ENCODE results near the gene EPHB1.

The EPHB1 gene

DNA sequence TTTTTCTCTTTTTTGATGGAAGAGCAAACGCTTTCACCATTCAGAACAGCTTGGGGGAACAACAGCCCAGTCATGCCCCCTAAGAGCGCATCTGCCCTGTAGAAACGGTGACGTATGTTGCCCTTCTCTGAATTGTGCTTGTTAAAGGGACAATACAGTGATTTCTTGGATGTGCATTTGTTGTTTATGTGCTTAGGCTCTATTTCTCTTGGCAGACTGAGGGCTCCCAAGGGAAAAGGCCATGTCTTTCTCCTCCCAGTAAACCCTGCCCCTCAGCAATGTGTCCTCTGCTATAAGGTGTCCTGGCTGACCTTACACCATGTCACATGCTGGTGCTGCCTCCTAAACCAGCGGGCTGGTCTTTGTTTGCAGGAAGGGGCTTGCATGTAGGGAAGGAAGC, 346.1 kb downstream of the EPHB1 start:
- DNase-seq (ENCODE audit: insufficient read length, low spot score) (no peak), FAIRE-seq (no peak)

DNA sequence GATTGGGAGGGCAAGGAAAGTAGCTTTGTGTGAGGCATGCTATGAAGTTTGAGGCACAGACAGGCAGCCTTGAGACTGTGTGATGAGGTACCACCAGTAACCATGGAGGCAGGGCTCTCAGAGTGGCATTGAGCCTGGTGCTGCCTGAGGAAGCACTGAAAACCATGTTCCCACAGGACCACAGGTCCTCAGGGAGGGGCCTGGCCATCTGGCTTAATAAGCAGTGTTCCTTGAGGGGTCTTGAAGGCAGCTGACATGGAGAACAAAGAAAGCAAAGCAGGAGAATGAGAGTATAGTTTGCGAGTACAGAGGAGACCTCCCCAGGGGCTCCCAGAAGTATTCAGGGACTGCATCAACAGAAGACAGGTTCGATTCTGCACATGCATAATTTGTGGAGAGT, 346.6 kb downstream of the EPHB1 start:
- DNase-seq (ENCODE audit: insufficient read length, low spot score) (no peak), FAIRE-seq (no peak)

DNA sequence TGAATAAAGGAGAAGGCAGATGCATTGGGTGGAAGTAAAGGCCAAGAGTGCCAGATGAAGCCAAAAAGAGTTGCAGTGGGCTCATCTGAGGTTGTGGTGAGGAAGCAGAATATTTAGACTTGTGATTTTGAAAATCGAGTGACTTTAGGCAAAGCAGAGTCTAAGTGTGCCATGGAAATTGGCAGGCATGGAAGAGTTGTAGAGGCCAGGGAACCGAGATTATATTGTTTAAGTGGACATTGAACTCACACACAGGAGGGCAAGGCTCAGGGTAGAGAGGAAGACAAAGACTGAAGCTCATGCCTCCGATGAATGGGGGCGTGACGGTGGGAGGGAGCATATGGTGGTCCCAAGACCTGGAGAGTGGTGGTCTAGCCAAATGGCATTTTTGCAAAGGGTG, 347.5 kb downstream of the EPHB1 start:
- FAIRE-seq (no peak), DNase-seq (ENCODE audit: insufficient read length, low spot score) (no peak)

DNA sequence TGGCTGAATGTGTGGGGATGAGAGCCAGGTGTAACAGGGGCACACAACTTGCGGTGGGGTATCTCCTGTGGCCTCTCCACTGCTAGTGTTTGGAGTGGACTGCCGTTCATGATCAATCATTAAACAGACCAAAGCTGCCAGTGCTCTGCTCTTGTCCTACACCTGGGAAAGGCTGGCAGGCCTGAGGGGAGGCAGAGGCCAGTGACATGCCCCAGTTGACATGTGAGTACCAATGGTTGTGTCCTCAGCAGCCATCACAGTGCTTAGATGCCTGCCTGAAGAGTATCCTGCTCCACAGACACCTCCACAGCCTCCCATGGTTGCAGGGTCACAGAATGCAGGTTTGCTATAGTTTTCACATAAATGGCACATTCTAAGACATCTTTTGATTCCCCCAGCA, 348.4 kb downstream of the EPHB1 start:
- DNase-seq (ENCODE audit: insufficient read length, low spot score) (no peak), FAIRE-seq (no peak)

DNA sequence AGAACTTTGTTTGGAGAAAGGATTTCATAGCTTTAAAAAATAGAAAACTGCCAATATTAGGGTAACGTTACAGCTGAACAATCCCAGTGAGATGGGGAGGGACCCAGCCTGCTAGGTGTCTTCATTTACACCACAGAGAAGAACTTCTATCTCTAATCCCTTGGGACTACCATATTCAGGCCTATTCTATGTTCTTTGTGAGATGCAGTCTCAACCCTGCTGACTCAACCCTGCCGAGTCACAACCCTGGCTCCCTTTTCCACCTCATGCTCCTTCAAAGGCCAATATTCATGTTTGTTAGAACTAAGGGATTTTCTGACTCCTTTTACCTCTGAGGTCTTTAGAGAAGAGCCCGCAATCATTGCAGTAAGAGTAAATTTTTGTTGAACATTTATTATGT, 350.5 kb downstream of the EPHB1 start:
- DNase-seq (ENCODE audit: insufficient read length, low spot score) (no peak), FAIRE-seq (no peak)

DNA sequence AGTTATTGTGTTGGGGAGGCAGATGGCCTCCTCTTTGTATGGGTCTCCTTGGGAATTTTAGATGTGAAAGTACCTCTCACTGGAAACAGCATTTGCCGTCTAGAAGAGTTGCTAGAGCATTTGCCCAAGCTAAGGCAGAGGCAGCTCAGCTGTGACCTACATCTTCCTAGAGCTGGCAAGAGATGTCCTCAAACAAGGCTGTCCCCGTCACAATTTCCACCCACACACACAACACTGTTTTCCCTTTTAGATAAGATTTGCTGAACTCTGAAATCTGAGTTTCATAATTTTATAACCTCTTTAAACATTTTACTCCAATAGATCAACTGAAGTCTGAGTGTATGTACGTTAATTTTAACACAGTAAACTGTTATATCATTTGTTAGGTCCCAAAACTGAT, 352.6 kb downstream of the EPHB1 start:
- FAIRE-seq (no peak), DNase-seq (ENCODE audit: insufficient read length, low spot score) (no peak)

DNA sequence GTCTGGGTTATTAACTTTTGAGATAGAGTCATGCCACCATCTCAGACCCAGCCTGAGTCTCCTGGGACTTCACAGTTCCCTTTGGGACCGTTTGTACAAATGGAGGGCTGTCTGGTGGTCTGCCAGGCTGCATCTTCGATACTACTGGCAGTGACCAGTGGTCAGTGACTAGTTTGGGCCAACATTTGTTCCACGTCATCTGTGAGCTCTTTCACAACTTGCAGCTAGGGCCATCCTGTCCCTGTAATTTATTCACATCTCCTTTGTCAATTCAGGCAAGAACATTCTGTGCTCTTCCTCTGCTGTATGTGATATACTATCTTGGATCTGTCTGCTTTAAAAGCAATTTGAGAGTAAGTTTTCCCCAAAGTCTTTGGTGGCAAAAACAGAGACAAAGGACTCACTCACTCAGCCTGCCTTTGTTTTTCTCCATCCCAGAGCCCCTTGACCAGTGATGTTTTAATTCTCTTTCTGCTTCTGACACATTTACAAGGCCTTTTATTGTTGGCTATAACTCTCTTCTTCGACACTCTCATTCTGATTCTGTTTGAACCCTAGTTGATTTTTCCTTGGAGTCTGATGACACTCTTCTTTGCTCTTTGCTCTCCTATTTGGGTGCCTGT, 353.4 kb downstream of the EPHB1 start:
- FAIRE-seq: no peak
- no peak for DNase-seq (ENCODE audit: insufficient read length, low spot score)

DNA sequence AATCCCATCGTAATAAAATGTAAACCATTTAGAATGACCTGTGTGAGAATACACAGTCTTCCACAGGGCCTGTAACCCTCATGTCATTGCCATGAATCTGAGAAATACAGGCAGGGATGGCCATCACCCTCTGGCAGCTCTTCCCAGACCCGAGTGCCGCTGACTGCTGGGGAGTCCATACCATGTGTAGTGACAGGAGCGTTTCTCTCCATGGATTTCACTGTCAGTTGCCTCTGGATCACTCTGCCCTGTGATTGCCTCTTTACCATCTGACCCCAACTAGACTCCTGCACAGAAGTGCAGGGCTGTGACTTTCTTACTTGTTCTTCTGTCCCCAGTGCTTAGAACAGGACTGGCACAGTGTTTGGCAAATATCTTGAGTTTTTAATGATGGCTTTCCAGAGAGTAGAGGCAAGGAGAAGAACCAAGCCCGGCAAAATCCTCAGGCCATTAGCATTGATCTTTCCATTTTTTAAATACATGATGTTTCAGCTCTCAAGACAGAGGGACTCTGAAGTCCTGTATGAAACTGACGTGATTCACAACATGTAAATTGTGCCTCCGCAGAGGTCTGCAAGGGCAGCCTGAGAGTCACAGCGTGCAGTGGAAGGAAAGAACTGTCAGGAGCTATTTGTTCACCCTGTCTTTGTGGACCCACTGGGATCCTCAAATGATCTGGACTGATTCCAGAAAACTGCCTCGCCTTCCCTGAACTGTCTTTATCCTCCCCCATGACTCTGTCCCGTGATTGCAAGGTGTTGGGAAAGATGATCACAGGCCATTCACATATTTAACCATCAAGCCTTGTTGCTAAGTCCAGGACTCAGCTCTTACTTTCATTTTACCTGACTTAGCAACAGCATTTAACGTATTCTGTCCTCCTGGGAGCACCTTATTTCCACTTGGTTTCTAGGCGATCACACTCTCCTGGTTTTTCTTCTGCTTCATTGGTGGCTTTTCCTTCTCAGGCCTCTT, 354.9 kb downstream of the EPHB1 start:
- FAIRE-seq (no peak), DNase-seq (ENCODE audit: insufficient read length, low spot score) (no peak)

DNA sequence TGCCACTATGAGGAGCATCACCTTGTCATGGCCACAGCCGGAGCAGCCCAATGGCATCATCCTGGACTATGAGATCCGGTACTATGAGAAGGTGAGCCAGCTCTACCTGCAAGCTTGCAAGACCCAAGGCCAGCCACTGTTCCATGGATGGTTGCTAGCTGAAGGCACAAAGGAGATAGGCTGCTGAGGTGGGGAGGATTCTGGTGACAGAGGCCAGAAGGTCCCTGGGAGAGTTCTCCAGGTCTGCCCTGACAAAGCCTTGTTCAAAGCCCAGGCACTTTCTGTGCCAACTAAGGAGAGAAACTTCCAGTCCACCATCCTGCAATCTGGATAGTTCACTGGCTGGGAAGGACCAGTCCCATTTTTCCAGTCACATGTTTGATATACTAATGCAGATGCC, 359.1 kb downstream of the EPHB1 start:
- DNase-seq (ENCODE audit: insufficient read length, low spot score) (no peak), FAIRE-seq (no peak)

DNA sequence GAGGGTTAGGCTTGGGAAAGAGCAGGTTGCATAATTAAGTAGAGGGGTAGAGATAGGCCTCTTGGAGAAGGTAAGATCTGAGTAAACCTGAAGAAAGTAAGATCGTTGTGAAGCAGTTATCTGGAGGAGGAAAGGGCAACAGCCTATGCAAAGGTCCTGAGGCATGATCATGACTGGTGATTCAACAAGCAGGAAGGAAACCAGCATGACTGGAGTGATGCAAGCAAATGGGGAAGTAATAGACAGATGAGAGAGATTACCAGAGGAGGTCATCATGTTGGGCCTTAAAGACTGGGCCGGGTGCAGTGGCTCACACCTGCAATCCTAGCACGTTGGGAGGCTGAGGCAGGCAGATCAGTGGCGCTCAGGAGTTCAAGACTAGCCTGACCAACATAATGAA, 360.2 kb downstream of the EPHB1 start:
- DNase-seq (ENCODE audit: insufficient read length, low spot score) (no peak), FAIRE-seq (no peak)

DNA sequence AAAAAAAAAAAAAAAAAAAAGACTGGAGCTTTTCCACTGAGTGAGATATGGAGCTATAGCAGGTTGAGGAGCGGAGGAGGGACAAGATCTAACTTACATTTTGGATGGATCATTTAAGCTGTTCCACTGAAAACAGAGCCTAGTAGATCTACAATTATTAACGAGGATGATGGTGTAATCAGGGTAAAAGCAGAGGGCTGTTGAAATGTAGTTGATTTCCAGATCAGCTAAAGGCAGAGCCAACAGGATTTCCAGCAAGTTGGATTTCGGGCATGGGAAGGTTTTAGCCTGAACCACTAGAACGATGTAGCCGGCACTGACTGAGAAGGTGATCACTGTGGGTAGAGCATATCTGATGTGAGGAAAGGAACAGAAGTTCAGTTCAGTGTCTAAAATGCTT, 360.7 kb downstream of the EPHB1 start:
- no peak for FAIRE-seq
- no peak for DNase-seq (ENCODE audit: insufficient read length, low spot score)

DNA sequence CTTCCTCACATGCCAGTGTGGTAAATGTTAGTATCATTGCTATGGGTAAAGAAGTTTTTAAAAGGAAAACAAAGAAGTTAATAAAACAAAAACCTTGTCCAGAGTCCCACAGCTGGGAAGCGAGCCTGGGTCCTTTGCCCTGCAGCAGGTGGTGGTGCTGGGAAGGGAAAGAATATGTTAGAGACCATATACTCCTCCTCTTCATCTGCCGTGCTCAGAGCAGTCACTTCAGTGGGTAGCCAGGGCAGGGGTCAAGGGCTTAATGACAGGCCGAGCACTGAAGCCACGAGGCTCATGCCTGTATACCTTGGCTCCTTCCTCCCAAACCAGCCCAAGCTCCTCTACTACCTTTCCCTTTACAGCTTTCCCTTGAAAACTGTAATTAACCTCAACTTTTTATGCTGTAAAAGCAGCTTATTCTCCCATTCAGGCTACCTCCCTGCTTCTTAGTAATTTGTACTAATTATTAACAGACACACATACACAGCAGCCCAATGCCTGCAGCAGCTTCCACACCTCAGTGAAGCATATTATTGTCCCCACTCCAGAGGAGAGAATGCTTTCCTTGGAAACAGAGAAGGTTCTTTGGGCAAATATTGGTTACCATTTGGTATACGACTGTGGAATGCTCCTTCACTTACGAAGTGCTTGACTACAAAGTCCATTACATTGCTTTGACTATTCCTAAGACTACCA, 362.1 kb downstream of the EPHB1 start:
- FAIRE-seq: no peak

DNA sequence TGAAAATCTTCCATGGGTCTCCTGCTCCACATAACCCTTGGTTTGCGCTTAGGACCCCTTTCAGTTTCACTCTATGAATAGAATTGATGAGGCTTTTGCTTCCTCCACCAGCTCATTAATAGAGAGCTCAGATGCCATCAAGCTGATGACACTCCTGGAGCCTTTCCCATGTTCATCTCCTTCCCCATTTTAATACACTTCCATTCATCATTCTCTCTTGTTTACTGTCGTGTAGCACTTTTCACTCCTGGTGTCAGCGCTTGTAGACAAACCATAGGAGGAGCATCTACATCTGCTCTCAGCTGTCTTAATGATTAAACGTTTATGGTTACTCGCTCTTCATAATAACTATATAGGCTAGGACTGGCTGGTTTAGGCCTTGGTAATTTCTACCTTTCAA, 363.5 kb downstream of the EPHB1 start:
- DNase-seq (ENCODE audit: insufficient read length, low spot score) (no peak), FAIRE-seq (no peak)

More for the DNA sequence above, 362.1 kb downstream of the EPHB1 start:
- DNase-seq (ENCODE audit: insufficient read length, low spot score): no peak

DNA sequence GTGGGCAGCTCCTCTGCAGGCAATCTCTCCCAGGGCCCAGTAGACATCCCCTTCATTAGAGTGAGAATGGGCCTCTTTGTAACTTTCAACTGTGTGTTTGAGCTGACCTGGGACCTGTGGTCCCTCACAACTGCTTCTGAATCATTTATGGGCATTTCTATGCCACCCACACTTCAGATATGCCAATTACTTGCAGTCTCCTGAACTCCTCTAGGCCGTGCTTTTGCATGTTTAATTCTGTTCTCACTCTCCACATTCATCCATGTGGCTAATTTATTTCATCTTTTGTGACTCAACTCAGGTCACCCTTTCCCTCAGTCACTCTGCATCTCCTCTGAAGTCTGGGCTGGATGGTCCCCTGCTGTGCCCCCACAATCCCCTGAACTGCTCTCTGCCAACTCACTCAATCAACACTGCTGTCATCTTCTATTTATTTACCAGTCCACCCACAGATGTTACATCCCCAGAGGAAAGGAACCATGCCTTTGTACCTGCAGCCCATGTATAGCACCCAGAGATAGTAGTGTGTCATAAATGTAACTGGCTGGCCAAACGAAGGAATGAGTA, 364.7 kb downstream of the EPHB1 start:
- DNase-seq (ENCODE audit: insufficient read length, low spot score) (no peak), FAIRE-seq (no peak)

DNA sequence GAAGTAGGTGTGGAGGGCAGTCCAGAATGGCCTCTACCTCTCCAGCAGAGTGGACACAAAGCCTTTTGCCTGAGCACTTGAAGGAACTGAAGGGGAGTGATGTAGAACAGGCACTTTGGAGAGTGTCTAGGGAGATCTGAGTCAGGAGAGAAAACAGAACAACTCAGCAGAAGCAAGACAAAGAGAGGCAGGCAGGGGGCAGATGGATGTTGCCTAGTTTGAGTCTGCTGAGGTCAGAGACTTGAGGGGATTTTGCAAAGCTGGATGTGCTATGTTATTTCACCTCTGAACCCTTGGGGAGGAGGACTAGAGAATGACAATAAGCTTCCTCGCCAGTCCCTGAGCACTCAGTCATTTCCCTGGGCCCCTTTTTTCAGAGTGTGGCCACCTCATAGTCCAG, 366.4 kb downstream of the EPHB1 start:
- no peak for DNase-seq (ENCODE audit: insufficient read length, low spot score)
- no peak for FAIRE-seq

DNA sequence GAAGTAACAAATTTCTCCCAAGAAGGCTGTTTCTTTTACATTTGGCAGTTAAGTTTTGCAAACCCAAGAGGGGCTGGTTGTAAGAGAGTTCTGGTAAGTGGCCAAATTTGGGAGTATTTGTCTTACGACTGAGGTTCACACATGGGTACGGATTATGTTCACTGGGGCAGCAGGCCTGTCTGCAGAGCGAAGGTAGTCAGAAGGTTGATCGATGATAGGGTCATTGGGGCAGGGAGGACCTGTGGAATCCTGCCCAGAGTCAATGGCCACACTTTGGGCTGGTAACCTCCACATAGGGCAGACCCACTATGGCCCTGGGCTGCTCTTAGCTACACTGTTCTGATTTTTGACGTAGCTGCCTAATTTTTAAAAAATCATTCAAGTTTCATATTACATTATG, 368.6 kb downstream of the EPHB1 start:
- FAIRE-seq (no peak), DNase-seq (ENCODE audit: insufficient read length, low spot score) (no peak)

DNA sequence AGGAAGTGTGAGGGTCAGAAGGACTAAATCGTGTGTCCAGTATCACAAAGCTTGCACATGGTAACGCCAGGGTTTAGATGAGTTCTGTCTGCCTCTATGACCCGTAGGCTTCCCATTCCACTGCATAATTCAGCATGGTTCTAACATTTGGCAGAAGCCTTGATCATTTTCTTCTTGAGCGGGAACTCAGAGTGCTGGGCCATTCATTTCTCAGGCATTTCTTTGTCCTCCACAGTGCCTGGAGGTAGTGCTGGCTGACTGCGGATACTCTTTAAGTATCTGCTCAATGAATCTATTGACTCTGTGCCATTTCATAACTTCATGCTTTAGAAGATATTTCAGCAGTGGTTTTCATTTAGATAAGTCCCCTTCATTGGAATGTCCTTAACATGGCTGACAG, 370.2 kb downstream of the EPHB1 start:
- DNase-seq (ENCODE audit: insufficient read length, low spot score): no peak

DNA sequence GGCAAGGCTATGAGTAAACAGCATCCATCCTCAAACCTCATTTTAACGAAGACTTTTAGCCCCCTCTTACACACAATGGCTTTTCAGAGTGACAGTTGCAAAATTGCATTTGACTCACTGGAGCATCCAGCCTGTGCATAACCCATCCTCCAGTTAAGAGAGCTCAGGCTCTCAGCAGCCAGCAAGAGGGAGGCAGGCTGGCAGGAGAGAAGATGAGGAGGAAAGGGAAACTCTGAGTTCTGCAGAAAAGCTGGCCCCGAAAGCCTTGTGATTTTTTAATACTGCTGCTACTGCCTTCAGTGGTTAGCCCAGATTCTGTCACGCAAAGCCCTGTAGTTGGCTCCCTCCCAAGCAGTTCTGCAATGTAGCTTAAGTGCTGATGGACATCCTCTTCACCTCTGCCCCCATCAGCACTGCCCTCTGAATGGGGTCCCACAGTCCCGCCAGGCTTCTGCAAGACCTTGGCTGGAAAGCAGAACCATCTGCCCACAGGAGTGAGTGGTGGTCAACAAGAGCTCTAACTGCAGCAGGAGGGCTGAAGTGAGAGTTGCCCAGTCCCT, 371.3 kb downstream of the EPHB1 start:
- DNase-seq (ENCODE audit: insufficient read length, low spot score) (no peak), FAIRE-seq (no peak)

More for the DNA sequence above, 370.2 kb downstream of the EPHB1 start:
- FAIRE-seq: no peak

DNA sequence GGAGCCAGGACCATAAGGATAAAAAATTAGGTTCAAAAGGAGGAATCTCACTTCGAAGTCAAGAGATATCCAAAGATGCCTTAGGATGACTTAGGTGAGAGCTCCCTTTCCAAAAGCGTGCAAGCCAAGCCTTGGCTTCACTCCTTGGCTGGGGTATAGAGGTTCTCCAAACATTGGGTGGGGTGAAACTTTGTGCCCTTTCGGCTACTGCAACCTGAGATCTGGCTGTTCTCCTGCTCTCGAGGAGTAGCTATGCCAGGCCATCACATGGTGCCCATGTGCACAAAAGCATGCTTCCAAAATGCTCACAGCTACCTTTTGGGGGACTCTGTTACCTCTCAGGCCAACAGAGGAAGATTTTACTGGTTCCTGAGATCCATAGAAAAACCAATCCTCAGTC, 373.8 kb downstream of the EPHB1 start:
- FAIRE-seq (no peak), DNase-seq (ENCODE audit: insufficient read length, low spot score) (no peak)

DNA sequence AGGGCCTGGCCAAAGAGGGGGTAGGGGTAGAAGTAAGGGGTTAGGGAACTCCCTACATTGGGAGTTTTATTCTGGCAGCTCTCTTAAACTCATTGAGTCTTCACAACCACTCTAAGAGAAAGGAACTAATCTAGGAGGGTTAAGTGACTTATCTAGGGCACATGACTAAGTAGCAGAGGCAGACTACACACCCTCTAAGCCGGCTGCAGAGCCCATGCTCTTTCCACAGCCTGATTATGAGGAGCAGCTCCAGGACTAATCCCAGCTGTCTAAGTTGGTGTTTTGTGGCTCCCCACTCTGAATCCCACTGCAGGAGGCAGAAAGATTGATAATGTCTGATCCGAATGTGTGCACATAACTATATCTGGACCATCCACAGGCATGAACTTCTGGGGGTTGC, 374.6 kb downstream of the EPHB1 start:
- FAIRE-seq (no peak), DNase-seq (ENCODE audit: insufficient read length, low spot score) (no peak)

DNA sequence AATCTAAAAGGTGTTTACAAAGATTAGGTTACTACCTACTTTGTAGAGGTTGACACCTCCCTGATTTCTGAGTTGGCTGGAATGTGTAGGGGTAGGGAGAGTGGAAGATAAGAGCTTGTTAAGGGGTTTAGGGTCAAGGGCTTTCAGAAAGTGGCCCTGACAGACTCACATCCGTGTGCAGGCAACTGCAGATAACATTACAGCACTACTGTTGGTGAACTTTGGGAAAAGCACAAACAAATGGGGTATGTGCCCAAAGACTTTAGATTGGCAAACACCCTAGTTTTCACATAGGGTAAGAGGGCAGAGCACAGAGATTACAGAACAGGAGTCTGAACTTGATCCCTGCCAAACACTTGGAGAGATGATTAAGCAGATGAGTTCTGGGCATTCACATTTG, 375.7 kb downstream of the EPHB1 start:
- DNase-seq (ENCODE audit: insufficient read length, low spot score) (no peak), FAIRE-seq (no peak)

Measured in HTR-8/SVneo (cell line).